IPS-NIHi11 (cell line): ENCODE results near the gene TLL2.

Source experiments
- DNase-seq: peaks from one replicate; pipeline ENCODE4 v3.0.0; 2012; ENCODE audit warnings: mixed read lengths, low spot score

TLL2 gene

DNA sequence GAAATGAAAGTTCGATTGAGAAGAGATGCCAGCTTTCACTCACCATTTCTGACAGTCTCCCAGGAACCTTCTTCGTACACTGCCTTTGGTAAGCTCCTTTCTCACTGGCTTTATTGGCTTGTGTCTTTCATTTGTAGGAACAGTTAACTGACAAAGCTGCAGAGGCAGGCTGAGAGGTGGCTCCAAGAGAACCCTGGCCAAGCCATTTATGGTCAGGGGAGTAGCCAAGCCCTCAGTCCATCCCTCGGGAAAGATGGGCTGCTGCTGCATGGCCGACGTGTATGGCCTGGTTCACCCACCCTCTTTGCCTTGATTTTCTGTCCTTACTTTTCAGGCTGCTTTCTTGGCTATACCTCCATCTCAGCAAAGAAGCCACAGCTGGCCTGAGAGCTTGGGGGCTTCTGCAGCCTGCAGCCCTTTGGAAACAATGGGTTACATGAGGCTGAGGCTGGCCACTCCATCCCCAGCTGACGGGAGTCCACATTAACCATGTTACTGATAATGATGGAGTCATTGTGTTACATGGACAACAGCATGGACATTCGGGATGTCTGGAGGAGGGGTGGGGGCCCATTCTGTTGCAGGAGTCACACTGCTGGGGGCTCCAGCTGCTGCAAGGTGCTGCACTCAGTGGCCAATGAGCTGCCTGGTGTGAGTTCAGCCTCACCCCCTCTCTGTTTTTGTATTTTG is 154.7 kb downstream of the TLL2 start, which contains the start of gene OPALIN:
OPALIN (minus strand) TSS at position 152 of the 690 bp plus-strand sequence; CDS start at position 46, 106 bp downstream.
- DNase-seq, result no peak

GRCh38 chr10:96357038-96357620 is 156.6 kb downstream of the TLL2 start:
- DNase-seq, result no peak

DNA sequence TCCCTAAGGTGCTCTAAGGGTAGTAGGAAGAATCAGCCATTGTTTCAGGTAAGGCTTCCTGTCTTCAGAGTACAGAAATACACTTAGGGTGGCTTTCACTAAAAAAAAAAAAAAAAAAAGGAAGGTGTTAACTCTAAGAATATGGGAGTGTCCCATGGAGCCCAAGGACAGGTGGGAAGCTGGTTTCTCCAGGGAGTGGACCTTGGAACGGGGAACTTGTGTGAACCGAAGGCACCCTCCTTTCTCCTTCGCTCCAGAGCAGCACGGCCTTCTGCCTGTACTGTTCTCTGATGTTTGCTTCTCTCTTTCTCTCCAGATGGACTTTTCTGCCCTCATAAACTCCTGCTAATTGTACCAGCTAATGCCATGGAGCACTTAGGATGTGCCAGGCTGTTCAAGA is 161.1 kb downstream of the TLL2 start:
- no peak for DNase-seq

DNA sequence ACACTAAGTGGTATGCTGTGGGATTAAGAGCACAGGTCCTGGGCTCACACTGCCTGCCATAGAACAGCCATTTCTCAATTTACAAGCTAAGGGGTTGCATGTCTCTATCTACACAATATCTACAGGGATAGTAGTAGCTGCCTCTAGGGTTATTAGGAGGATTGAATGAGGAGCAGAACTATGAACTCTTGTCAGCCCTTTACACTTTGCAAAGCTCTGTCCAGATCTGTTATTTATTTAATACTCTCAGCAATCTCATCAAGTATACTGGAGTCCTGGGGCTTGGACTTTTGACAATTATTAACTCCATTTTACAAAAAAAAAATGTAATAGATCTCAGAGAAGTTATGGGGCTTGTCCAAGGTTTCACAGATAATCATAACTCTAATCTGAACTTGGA is 161.7 kb downstream of the TLL2 start:
- no peak for DNase-seq

GRCh38 chr10:96346295-96346694 is 167.4 kb downstream of the TLL2 start:
- no peak for DNase-seq

- peak; percentile 37 for DNase-seq
These were observed 168.5 kb downstream of the TLL2 start for GRCh38 chr10:96345222-96345621.

GRCh38 chr10:96344178-96344577 is 169.5 kb downstream of the TLL2 start:
- no peak for DNase-seq

DNA sequence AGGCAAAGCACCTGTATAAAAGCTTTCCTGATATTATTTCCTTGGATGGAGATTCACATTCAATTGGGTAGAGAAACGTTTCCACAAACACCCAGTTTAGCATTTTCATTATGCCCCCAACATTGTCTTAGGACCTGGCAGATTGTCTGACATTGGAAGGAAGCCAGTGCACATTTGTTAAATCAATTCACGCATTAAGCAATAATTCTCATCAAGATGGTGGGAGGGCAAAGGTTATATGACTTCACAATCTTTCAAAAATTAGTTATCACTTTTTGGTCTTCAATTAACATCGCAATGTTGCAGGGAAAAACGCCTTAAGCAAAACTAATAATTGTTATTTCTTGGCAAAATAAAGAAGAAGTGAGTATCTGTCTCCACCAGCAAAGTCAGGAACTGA is 171.3 kb downstream of the TLL2 start:
- no peak for DNase-seq

DNA sequence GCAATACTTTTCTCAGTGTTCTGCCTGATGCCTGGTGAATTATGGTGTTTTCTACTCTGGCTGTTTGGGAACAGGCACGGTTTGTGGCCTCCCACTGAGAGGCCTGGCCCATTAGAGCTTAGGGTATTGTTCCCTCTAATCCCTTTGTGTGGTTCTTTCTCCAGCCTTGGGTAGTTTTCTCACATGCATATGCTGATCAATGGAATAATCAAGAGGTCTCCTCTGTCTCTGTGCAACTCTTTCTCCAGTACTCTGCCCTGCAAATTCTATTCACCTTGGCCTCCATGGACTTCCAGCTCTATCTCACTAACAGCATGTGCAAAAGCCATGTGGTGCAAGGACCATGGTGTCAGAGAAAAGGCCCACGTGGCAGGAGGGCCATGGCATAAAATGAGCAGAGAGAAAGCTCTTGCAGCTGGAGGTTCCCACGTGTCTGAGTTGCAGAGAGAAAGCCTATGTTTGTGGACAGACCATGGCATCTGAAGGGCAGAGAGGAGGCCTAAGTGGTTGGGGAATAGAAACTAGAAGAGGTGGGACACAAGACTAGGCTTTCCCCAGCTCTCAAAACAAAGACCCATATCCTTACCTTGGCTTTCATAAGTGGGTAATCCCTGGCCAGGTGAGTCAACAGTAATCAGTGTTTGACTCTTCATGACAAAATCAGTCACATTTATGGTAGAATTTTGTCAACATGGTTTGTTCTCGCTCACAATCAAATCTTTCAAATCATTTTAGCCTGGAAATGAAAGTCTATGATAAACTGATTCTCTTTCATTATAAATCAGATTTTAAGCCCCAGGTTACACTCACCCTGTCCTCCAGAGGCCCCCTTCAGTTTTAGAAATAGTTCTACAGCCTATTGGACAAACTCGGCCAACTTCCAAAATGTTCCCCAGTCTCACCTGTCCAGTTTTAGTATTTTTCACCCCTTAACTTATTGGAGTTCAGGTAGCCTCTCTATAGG is 172.2 kb downstream of the TLL2 start:
- peak; percentile 50 for DNase-seq

DNA sequence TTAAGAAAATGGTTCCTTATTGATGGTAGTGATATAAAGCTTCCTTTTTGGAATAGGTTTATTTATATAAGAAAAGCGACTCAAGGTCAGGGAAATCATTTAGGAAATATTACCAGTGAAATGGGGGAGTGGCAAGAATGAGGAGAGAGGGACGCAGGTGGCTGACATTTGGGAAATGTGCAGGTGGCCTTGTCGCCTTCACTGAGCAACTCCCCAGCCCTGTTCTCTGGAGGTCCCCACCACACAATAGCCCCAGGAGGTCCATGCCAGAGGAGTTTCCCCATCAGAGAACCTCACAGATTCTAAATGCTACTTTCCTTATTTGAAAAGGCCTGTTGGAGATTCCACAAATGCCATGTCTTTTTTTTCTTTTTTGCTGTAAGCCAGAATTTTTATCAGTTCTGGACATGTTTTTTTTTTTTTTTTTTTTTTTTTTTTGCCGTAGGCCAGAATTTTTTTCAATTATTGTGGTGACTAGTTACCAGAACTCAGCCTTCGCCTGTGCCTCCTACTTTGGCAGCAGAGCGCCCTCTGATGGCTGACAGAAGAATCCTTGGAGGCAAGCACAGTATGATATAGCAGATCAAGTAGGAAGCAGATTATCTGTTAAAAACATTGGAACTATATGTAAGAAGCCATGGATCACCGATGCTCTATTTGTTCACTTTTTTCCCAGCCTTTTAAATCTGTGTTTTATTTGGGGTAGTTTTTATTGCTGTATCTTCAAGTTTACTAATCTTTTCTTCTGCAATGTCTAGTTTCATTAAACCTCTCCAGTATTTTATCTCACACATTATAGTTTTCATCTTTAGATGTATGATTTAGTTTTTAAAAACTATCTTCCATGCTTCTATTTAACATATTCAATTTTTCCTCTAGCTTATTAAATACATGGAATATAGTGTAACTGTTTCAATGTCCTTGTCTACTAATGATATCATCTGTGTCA is 173.5 kb downstream of the TLL2 start:
- DNase-seq, result peak; percentile 75

DNA sequence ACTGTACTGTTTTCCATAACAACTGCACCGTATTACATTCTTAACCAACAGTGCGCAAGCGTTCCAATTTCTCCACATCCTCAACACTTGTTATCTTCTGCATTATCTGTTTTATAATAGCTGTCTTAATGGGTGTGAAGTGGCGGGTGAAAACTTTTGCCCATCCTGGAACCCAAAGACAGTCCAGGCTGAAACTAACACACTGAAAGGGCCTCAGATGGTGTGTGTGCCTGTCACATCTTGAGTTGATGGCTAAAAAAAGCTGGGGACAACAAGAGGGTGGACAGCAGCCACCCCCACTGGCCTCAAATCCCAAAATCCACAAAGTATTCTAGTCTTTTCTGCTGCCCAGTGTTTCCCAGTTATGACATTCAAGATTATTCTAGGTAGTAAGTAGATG is 174.3 kb downstream of the TLL2 start:
- no peak for DNase-seq

- no peak for DNase-seq
These were observed 175.3 kb downstream of the TLL2 start for GRCh38 chr10:96338279-96338925.

- DNase-seq, result no peak
These were observed 176.6 kb downstream of the TLL2 start for GRCh38 chr10:96337106-96337505.

GRCh38 chr10:96334616-96335526 is 178.9 kb downstream of the TLL2 start:
- peak; percentile 79 for DNase-seq

GRCh38 chr10:96333101-96333500 is 180.6 kb downstream of the TLL2 start:
- no peak for DNase-seq

DNA sequence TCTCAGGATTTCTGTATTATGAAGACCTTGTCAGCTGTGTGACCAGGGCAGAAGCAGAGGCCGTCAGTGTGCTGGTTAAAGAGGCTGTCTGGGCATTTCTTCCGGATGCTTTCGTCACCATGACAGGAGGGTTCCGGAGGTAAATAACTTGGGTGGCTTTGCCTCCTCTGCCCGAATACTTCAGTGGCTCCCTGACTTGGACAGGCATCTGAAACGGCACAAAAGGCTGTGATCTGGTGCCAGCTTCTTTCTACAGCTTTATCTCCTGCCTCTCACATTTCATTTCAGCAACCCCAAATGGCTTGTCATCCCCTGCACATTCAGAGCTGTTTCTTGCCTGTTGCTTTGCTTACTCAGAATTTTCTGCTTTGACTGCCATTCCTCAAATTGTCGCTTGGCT is 186.3 kb downstream of the TLL2 start:
- no peak for DNase-seq

DNA sequence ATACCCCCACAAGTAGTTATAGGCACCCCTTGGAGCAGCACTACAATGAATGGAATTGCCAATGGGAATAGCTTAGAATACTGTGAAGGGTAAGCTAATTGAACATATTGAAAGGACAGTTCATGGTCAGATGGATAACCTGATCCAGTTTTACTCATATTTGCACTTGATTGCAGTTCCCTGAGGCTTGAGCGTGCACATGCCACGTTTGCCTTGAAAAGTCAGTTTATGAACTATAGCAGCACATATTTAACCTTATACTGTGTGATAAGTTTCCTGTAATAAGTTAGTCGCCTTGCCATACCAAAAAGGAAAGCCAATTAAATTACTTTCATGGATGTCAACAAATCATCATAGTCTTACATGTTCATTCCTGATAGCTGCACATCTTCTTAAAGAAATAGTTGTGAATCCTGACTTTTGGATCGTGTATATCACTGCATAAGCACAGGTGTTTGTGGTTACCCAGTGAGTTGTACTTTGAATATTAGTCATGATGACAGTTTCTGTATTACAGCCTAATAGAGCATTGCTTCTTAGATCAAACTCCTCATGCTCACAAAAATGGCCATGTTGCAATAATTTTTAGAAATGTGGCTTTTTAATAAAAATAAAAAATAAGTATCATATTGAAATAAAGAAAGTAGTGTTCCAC is 187.9 kb downstream of the TLL2 start:
- no peak for DNase-seq

GRCh38 chr10:96324447-96324846 is 189.3 kb downstream of the TLL2 start:
- DNase-seq, result no peak

GRCh38 chr10:96322275-96322674 is 191.5 kb downstream of the TLL2 start:
- DNase-seq, result no peak
